HG02763 (cell line): ENCODE data around the gene POM121.
A peak's percentile ranks its signal among the peaks of the same experiment; 100 is the strongest.
"Not testable (repeated sequence)": the region's sequence is repeated elsewhere in the genome, so short reads cannot be mapped to it uniquely, and the experiment has no call there.

ENCODE experiments used
- ATAC-seq: cut with Tn5 transposase; IDR thresholded peaks from one replicate; pipeline ENCODE4 v1.9.1; 2021; ENCODE audit warnings: mild to moderate bottlenecking, moderate library complexity; ENCODE audit not compliant: unreplicated experiment

POM121 gene

GRCh38 chr7:72924733-72925545 lies at the start of gene POM121:
POM121 (plus strand) TSS chr7:72925095; CDS start chr7:72925122, 27 bp downstream.
- peak; percentile 91 for ATAC-seq

GRCh38 chr7:72879079-72879736 lies 45.7 kb upstream of the POM121 start:
- peak; percentile 100 for ATAC-seq

- not testable (repeated sequence) for ATAC-seq
Measured at GRCh38 chr7:72879737-72880215, 45.1 kb upstream of the POM121 start.

GRCh38 chr7:72891750-72892149 lies 33.1 kb upstream of the POM121 start:
- not testable (repeated sequence) for ATAC-seq

GRCh38 chr7:72904740-72905139 lies 20.2 kb upstream of the POM121 start:
- not testable (repeated sequence) for ATAC-seq

- not testable (repeated sequence) for ATAC-seq
Measured at GRCh38 chr7:72908422-72908821, 16.5 kb upstream of the POM121 start.

GRCh38 chr7:72911395-72911794 lies 13.5 kb upstream of the POM121 start:
- not testable (repeated sequence) for ATAC-seq

GRCh38 chr7:72913750-72914149 lies 11.1 kb upstream of the POM121 start:
- ATAC-seq: not testable (repeated sequence)

- not testable (repeated sequence) for ATAC-seq
Measured at GRCh38 chr7:72914756-72915525, 10.0 kb upstream of the POM121 start.

GRCh38 chr7:72919256-72919775 lies 5.6 kb upstream of the POM121 start:
- no peak for ATAC-seq

- peak; percentile 7 for ATAC-seq
Measured at GRCh38 chr7:72924386-72924732, 536 bp upstream of the POM121 start.

GRCh38 chr7:72925546-72926120 lies 738 bp downstream of the POM121 start:
- no peak for ATAC-seq

GRCh38 chr7:72927791-72928190 lies 2.9 kb downstream of the POM121 start:
- ATAC-seq: not testable (repeated sequence)

- ATAC-seq: not testable (repeated sequence)
Measured at GRCh38 chr7:72928216-72928615, 3.3 kb downstream of the POM121 start.

- ATAC-seq: not testable (repeated sequence)
Measured at GRCh38 chr7:72942022-72942705, 17.3 kb downstream of the POM121 start.

- ATAC-seq: not testable (repeated sequence)
Measured at GRCh38 chr7:72942956-72943355, 18.1 kb downstream of the POM121 start.

GRCh38 chr7:72944937-72945336 lies 20.0 kb downstream of the POM121 start:
- ATAC-seq: not testable (repeated sequence)

- not testable (repeated sequence) for ATAC-seq
Measured at GRCh38 chr7:72945597-72945996, 20.7 kb downstream of the POM121 start.

- ATAC-seq: not testable (repeated sequence)
Measured at GRCh38 chr7:72946130-72946745, 21.3 kb downstream of the POM121 start.
